Stimulated activated CD4-positive, alpha-beta T cell treated with anti-CD3 and anti-CD28 coated beads, Interleukin-2, amount 100 ng/mL, for 24 hours (primary cell): ENCODE results near the gene RLIM.
"Not testable (repeated sequence)": the region's sequence is repeated elsewhere in the genome, so short reads cannot be mapped to it uniquely, and the experiment has no call there.

ENCODE experiments used
- DNase-seq, 2 donors: peaks; one replicate each; pipeline ENCODE4 v3.0.0-alpha.2; 2020

Gene RLIM, protein sequence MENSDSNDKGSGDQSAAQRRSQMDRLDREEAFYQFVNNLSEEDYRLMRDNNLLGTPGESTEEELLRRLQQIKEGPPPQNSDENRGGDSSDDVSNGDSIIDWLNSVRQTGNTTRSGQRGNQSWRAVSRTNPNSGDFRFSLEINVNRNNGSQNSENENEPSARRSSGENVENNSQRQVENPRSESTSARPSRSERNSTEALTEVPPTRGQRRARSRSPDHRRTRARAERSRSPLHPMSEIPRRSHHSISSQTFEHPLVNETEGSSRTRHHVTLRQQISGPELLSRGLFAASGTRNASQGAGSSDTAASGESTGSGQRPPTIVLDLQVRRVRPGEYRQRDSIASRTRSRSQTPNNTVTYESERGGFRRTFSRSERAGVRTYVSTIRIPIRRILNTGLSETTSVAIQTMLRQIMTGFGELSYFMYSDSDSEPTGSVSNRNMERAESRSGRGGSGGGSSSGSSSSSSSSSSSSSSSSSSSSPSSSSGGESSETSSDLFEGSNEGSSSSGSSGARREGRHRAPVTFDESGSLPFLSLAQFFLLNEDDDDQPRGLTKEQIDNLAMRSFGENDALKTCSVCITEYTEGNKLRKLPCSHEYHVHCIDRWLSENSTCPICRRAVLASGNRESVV

DNA sequence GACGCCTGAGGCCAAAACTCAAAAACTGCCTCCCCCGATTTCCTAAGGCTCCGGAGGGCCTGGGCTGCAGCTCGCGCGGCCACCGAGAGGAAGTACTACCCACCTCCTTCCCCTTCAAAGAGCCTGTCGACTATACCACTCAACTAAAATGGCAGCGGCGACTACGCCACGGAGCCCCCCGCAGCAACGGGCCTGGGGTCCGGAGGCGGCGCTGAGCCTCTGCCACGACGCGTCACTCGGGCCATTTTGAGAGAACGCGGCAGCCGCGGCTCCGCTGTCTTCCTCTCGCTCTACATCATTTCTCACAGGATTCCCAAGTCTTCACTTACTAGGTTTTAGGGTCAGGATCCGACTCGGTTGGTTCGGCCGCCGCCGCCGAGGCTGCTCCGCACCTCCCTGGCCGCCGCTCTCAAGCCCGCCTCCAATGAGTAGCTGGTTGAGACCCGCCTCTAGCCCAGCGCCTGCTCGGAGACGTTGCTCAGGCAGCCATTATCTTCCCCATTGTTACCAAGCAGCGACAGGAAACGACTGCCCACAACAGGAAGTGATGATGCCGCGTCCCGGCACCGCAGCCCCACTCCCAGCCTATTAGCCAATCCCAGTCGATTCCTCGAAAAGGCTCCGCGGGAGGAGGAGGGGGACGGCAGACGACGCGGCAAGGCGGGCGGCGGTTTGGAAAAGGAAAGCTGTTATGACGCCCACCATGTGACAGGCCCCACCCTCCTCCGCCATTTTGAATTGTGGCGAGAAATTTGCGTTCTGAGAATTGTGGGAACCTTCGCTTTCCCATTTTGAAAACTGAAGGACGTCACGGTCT is at the start of gene RLIM:
RLIM (minus strand) TSS at position 532 of the 817 bp plus-strand sequence. CDS start 18,647 bp downstream, outside the sequence.
- peak; percentile 86 to 88 for DNase-seq

DNA sequence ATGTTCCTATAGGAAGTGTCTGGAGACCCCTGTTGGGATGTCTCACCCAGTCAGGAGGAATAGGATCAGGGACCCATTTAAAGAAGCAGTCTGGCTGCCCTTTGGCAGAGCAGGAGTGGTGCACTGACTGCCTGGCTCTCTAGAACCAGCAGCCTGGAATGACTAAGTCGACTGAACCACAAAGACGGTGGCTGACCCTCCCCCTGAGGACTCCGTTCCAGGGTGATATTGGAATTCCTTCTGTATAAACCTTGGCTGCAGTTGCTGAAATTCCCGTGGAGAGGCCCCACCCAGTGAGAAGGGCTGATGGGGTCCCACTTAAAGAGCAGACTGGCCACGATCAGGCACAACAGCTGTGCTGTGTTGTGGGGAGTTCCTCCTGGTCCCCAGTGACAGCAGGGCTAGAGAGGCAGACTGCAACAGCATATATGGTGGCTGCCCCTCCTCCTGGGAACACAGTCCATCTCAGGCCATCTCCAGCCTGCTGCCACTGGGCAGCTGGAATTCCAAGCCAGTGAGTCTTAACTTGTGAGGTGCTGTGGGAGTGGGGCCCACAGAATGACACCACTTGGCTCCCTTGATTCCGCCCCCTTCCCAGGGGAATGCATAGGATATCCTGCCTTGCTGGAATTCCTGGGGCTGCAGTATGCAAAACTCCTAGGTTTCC is 41.8 kb upstream of the RLIM start:
- DNase-seq, result no peak

DNA sequence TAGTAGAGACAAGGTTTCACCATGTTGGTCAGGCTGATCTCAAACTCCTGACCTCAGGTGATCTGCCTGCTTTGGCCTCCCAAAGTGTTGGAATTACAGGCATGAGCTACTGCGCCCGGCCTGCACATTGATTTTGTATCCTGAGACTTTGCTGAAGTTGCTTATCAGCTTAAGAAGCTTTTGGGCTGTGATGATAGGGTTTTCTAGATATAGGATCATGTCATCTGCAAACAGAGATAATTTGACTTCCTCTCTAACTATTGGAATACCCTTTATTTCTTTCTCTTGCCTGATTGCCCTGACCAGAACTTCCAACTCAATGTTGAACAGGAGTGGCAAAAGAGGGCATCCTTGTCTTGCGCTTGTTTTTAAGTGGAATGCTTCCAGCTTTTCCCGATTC is 40.5 kb upstream of the RLIM start:
- not testable (repeated sequence) for DNase-seq

DNA sequence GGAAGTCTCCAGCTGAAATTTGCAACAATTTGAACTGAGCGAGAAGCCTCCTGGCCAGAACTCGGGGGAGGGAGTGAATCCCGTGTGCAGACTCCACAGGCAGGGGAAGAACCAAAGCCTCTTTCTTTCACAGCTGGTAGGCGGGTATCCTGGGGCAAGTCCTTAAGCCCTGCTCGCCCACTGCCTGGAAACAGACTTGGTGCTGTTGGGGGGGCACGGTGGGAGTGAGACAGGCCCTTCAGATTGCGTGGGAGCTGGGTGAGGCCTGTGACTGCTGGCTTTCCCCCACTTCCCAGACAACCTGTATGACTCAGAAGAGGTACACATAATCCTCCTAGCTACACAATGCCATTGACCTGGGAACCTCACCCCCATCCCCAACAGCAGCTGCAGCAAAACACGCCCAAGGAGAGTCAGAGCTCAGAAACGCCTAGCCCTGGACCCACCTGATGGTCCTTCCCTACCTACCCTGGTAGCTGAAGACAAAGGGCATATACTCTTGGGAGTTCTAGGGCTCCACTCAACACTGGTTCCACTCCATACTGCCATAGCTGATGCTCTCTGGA is 22.4 kb upstream of the RLIM start:
- DNase-seq, result no peak

DNA sequence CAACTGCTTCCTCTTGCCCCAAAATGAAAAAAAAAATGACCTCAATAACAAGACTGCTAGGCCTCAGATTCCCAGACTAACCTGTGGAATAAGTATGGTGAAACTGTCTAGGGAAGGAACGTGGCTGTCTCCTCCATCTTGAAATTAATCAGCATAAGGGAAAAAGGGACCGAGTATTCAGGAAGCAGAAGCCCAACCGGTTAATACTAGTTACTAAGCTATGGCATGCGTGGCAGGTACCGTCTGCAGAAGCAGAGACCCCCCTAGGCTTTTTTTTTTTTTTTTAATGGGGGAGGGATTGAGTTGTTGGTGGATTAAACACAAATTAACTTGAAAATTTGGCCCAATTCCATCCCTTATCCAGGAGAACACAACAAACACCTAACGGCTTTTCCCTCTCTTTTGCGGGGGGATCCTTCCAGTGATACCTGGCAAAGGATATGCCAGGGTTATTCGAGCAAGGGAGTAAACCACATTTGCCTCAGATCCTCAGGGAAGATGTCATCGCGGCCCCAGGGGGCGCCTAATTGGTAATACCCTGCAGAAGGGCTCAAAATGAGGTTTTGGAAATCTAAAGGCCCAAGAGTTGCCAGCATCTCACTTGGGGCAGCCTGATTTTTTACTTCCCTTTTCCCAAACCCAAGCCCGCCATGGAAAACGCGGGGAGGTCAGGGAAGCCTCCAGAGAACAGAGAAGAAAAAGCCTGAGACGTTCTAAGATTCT is 893 bp downstream of the RLIM start:
- peak in 1 of 2 donors; percentile 2 for DNase-seq

DNA sequence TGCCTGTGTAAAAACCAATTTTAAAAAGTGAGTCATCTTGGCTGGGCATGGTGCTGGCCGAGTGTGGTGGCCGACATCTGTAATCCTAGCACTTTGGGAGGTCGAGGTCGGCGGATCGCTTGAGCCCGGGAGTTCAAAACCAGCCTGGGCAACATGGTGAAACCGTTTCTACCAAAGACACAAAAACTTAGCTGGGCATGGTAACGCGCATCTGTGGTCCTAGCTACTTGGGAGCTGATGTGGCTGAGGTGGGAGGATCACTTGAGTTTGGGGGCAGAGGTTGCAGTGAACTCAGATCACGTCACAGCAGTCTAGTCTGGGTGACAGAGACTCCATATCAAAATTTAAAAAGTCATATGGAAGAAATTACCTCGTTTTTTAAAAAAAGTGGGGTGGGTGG is 7.6 kb downstream of the RLIM start:
- no peak for DNase-seq

DNA sequence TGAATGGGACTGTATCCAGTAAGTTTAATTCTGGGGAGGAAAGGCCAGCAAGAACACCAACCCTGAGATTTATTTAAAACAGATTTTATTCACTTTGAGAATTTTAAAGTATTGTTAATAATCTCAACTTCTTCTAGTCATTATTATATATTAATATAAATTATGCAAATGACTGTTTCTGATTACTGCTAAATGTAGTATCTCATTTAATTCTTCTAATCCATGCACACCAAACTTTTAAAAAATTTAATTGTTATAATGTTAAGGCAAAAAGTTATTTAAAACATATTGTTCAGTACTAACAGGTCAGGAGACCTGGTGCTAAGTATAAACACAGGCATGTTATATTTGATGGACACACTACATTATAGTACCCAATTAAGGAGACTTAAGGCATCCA is 8.1 kb downstream of the RLIM start:
- DNase-seq, result no peak

DNA sequence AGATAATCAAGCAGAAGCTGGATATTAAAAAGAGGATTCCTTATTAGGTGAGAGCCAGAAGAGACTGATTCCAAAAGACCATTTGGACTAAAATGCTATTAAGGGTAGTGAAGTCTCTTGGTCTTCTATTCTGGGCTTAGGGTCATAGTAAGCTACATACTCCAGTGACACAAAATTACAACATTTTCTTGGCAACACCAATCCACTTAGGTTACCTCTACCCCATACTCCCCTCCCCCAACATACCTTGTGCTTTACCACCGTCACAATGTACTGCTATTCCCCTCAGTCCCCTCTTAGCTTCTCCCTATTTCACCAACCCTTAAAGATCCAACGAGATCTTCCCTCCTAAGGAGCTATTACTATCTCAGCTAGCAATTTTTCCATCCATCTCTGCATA is 11.4 kb downstream of the RLIM start:
- no peak for DNase-seq

DNA sequence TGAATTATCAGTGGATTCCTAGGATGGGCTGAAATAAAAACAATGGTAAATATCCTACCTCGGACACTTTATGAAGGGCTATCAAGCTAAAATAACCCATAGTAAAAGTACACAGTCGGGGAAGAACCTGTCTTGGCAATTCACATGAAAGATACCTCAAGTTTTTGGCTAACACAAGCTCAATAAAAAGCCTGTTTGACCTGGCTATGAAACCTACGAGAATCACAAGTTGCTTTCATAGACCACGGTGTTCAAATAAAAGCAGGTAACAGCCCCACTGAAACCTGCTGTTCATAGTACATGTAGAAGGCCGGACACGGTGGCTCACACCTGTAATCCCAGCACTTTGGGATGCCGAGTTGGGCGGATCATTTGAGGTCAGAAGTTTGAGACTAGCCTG is 12.3 kb downstream of the RLIM start:
- DNase-seq, result no peak

DNA sequence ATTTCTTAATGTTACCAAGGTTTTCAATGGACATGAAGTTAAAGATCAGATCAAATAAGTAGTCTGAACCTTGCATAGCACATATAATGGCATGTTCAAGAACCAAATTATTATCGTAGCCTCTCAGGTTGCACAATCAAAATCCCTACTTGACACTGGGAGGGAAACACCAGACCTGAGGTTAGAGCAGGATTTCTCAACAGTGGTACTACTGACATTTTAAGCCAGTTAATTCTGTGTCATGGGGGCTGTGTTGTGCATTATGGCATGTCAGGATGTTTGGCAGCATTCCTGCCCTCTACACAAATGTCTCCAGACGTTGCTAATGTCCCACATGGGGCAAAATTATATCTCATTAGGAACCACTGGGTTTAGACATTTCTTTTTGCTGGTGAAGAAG is 20.8 kb downstream of the RLIM start:
- no peak for DNase-seq

DNA sequence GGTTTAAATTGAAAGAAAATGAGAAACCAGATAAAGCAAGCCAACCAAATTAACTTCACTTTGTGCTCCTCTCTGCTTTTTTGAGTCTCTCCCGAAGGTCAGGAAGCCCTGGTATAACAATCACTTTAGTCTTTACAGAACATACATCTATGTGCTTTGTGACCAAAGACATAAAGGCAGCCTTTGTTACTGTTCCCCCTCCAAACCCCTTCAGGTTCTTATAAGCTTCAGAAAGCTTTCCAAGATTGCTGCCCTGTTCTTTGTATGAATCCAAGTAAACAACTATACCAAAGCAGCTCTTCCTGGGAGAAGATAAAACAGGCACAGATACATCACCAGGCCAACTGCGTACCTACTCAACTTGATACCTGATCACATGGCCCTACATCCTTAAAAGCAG is 28.7 kb downstream of the RLIM start:
- DNase-seq, result no peak

DNA sequence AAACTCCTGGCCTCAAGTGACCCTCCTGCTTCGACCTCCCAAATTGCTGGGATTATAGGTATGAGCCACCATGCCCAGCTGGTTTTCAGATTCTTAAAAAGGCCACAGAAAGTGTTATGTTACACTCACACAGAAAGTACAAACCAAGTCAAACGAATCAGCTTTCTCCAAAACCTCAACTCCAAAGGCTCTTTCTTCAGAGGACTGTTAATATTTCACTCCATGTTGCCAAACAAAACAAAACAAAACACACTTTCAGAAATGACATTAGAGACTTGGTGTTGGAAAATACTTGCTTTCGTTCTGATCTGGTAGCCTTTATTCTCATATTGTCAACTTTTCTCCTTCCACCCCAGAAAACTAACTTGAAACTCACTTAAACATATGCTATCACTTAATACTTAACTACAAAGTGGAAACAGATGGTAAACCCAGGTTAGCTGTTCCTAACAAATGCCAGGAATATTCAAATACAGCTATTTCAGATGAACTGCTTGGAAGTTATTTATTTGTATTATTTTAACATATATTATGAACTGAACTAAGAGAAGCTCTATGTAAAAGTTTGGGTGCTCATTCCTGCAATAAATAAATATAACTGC is 34.7 kb downstream of the RLIM start:
- DNase-seq, result no peak

DNA sequence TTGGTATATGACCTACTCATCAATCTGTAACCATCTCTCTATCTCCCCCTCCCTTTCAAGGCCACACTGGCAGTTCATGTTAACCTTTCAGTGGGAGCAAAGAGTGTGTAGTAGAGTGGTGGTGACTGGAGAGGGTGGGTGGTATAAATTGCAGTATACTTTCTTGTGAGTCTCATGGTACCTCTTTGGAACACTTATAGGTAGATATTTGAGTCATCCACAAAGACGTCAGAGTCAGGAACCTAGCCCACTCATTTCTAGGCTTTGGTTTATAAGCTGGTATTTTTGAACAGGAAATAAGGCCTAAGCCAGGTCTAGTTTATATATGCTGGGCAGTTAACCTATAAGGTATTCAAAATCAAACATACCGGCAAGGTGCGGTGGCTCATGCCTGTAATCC is 36.3 kb downstream of the RLIM start:
- DNase-seq, result no peak

DNA sequence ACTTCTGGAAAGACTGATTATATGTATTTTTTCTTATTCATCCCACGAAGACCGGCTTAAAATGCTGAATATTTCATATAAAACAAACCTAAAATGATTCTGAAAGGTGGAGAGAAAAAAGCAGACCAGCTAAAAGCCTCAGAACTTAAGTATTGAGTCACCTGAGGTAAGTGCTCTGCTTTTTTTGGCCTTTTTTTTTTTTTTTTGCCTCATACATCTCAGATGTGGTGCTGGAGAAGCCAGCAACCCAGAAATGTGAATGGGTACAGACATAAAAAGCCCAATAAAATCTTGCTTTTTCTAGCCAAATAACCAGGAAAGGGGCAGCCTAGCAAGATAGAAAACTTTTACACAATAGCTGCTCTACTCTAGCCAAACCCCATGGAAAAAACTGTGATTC is 57.0 kb downstream of the RLIM start:
- no peak for DNase-seq

DNA sequence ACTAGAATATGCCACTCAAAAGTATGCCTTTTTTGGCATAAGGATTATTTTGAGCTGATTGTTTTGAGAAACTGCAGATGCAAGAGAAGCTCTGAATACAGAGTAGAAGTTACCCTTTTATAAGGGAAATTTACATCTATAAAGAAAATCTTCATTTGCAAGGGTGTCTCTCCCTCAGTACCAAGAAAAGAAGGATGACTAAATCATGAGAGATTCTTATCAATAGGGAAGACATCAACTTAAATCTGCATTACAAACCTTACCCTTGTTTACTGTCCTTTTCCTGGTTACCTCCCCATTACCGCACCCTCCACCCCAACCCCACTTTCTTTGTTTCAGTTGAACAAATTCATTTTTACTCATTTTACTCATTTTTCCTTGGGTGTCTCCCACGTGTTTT is 62.5 kb downstream of the RLIM start:
- DNase-seq, result no peak

DNA sequence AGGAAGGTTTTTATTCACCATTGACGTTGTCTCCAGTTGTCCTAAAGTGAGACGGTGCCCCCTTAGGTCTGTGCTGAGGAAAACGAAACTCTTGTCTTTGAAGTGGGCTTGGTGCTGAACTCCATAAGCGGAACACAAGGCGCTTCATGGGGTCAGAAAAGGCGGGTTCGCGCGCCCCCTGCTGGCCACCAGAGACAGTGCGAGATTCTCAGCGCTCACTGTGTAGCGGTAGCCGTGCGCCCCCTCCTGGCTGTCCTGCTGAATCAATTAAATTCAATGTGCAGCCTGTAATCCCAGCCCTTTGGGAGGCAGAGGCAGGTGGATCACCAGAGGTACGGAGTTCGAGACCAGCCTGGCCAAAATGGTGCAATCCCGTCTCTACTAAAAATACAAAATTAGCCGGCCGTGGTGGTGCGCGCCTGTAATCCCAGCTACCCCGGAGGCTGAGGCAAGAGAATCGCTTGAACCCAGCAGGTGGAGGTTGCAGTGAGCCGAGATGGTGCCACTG is 64.1 kb downstream of the RLIM start:
- DNase-seq, result peak; percentile 85

DNA sequence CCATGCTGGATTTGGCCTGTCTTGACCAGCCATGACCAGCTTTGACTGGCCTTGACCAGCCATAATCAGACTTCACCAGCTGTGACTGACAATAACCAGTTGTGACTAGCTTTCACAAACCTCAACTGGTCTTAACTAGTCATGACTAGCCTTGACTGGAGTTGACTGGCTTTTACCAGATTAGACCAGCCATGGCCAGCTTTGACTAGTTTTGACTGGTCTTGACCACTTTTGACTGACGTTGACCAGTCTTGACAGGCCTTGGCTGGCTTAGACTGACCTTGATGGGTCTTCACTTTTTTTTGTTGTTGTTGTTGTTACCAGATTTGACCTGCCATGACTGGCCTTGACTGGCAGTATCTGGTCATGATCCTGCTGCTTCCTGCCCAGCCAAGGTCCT is 67.4 kb downstream of the RLIM start:
- DNase-seq, result no peak

DNA sequence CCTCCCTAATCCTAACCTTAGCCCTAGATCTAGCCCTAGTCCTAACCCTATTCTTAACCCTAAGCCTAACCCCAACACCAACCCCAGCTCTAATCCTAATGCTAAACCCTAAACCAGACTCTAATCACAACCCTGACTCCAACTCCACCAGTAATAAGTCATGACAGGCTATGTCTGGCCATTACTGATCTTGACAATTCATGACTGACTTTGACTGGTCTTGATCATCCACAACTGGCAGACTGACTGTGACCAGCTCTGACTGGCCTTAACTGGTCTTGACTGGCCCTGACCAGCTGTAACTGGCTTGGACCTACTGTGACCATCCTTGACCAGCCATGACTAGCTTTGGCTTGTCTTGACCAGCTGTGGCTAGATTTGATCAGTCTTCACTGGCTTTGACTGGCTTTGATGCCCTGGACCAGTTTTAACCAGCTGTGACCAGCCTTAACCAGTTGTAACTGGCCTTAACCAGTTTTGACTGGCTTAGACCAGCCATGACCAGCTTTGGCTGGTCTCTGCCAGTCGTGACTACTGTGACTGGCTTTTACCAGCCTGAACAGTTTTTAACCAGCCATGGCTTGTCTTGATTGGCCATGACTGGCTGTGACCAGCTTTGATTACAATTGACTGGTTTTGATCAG is 68.4 kb downstream of the RLIM start:
- DNase-seq, result no peak

DNA sequence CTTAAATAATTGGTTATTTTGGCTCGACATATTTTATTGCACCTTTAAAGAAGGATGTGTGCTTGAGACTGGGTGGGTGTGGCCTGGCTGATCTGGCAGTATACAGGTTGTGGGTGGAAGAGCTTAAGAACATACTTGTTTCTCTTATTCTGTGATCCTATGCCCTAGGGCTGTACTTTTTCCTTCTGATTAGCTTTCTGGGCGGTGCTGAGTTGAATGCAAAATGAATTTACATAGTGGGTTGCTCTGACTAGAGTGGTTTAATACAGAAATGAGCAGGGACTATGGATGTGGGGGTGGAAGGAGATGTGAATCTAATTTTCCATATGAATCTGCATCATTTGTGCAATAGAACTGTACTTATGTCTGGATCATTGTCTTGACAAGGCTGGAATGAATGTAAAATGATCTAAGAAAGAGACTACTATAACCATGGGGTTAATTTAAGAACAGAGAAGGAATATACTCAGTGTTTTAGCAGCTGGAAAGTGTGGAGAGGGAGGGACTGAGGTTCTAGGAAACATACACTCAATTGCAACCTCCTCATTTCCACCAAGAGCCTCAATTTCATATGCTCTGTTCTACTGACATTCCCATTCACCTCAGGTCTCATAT is 73.7 kb downstream of the RLIM start:
- no peak for DNase-seq

DNA sequence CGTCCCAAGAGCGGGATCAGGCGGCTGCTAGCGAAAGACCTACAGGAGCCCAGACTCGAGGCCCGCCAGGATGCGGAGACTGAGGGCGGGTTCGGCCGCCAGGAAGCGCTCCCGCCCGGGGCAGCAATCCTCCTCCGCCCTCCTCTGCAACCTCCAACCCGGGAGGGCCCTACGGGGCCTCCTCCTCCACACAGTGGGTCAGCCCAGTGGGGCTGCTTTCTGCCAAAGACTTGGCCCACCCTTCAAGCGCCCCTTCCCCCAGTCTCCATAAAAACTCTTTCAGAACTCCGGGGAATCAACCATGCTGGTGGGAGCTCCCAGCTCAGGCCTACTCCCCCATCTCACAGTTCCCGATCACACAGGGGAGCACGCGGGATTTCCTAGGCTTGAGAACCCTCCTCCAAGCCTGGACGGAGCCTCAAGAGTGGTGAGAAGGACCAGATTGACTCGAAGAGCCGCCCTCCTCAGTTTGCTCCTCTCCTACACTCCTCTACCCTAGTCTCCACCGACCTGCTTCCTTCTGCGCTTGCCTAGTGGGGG is 77.5 kb downstream of the RLIM start:
- no peak for DNase-seq
